NOMO-1 treated with dmso at 0.1 percent for 144 hours (cell line): Measurements from ENCODE around the gene MFGE8.

Experiments used
- DNase-seq: peaks from one replicate; lab custom pipeline; 2025; ENCODE audit not compliant: unreplicated experiment; lab: John Stamatoyannopoulos, UW

Gene MFGE8

DNA sequence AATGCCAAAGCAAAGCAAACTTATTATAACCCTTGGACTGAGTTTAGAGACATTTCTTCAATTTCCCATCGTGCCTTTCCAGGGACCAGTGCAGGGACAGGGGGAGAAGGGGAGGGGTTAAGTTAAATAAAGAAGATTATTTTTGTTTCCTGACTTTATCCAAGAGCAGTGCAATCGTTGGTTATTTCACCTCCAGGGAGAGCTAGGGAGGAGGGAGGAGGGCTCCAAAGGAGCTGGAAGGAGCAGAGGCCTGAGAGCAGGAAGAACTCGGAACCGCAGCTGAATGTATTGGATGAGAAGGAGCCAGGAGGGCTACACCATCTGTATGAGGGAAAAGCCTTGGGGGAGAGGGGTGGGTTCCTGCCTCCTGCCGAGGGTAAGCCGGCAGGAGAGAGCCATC lies 38.5 kb downstream of the MFGE8 start:
- no peak for DNase-seq

DNA sequence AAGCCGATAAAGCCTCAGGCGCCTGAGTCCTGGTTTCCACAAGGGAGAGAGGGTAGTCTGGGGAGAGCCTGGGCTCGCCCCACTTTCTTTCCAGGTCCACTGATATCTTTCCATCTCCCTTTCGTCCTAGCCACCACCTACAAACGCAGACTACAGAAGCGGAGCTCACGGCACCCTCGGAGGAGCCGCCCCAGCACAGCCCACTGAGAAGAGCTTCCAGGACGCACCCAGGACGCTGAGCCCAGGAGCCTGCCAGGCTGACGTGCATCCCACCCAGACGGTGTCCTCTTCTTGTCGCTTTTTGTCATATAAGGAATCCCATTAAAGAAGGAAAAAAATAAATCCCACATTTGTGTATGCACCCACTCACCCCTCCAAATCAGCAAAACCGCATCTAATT lies 38.9 kb downstream of the MFGE8 start:
- no peak for DNase-seq

DNA sequence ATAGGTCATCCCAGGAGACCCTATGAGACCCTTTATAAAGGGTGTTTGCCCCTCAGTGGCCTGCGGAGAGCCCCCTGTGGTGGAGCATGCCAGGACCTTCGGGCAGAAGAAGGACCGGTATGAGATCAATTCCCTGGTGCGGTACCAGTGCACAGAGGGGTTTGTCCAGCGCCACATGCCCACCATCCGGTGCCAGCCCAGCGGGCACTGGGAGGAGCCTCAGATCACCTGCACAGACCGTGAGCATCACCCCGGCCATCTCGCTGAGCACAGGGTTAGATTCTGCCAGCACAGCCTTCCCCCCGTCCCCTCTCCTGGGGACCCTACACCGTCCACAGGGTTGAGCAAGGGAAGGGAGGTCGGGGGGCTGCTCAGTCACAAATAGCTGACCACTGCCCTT lies 39.4 kb downstream of the MFGE8 start:
- DNase-seq: no peak

DNA sequence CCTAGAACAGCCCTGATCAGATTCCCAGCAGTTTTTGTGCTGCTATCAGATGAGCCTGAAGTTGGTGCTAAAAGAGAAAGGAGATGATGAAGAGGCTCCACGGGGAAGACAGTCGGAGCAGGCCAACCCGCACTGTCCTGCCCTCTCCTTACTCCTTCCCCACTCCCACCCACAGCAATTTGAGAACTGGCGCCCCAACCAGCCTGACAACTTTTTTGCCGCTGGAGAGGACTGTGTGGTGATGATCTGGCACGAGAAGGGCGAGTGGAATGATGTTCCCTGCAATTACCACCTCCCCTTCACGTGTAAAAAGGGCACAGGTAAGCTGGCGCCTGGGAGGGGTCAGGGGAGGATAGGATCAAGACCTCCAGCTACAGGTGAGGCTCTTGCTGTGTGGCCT lies 40.5 kb downstream of the MFGE8 start:
- no peak for DNase-seq

DNA sequence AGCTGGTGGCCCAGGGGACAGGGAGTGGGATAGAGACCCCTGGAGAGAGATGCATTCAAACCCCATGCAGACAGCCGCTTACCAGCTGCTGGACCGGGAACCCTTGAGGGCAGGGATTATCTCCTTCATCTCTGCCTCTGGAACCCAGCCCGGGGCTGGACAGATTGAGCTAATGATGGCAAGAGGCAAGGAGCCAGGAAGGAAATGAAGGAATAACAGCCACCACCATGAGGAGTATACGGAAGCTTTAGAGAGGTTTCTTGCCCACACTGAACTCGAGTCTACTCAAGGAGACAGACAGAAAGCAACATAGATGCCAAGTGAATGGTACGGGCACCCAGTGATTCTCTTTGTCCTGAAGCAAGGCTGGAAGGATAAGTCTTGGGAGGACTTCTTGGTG lies 41.1 kb downstream of the MFGE8 start:
- DNase-seq: no peak

DNA sequence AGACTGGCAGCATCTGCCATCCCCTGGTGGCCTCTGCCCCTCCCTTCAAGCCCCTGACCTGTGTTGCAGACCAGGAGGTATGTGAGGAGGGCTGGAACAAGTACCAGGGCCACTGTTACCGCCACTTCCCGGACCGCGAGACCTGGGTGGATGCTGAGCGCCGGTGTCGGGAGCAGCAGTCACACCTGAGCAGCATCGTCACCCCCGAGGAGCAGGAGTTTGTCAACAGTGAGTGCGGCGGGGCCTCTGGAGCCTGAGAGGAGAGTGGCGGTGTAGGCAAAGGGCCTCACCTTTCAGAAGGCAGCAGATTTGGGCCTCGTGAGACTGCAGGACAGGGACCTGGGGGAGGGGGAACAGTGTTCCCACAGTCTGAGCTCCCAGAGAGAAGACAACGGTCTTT lies 41.9 kb downstream of the MFGE8 start:
- no peak for DNase-seq

DNA sequence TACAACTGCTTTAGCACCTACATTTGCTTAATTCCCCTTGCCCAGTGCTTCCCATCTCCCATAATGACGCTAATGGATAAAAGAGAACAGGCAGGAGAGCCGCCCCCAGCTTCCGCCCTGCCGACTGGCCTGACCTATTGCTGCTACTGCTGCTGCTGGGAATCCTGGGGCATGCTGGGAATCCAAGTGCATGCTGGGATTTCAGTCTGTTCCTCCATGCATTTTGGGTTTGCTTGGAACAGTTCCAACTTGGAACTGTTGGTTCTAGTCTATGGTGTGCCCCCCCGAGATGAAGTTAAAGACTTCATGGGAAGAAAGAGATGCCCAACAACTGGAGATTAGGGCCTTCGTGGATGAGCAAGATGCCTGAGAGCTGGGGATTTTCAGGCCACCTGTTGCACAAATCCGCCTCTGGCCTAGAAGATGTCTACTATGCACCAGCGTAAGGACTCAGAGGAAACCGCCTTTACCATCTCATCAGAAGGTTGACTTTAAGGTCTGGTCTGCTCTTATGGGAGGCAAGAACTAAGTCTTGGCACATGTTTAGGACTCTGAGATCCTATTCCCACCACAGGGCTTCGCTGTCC lies 46.8 kb downstream of the MFGE8 start:
- no peak for DNase-seq

DNA sequence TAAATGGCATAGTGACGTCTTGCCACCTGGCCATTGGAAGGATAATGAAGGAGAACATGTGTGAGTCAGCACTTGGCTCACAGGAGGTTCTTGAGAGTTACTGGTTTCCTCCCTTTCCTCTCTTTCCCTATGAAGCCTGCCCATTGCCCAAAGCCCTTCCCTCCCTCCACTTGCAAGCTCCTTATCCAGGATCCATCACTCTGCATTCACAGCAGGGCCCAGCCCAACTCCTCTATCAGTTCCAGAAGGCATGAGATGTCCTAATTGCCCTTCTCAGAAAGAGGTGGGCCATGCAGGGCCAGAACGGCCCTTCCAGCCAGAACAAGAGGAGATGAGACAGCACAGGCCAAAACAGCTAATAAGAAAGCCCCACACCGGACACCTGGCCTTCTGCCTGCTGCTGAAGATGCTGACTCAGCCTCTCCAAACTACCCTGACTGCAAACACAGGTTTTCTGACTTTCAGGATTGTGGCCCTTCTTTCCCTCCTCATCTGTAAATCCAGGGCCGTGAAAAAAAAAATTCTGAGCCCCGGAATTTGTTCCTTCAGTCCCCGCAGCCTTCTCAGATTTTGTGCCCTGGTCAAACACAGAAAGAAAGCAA lies 47.6 kb downstream of the MFGE8 start:
- no peak for DNase-seq

DNA sequence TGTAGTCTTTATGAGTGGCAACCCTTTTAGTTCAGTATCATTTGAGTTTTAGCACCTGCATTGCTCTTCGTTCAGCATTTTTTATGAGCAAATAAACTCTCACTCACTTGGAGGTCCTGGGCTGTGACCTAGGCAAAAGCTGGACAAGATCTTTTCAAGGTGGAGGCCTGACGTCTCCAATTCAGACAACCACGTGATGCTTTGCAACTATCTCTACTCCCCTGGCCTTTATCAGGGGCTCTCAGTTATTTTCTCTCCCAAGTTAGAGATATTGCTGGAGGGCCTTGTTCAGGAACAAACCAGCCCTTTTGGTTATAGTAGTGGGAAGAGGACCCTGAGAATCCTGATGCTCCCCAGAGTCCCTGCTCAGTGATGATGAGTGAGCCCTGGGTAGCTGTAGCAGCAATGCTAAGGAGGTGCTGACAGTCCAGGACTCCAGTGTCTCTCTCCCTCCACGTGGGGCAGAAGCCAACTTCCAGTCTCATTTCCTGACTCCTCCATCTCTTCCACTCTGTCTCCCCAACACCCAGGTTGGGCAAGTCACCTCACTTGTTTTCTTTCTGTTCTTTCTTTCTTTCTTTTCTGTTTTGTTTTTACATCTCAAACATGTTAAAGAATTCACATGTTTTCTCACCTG lies 48.2 kb downstream of the MFGE8 start:
- DNase-seq: no peak

DNA sequence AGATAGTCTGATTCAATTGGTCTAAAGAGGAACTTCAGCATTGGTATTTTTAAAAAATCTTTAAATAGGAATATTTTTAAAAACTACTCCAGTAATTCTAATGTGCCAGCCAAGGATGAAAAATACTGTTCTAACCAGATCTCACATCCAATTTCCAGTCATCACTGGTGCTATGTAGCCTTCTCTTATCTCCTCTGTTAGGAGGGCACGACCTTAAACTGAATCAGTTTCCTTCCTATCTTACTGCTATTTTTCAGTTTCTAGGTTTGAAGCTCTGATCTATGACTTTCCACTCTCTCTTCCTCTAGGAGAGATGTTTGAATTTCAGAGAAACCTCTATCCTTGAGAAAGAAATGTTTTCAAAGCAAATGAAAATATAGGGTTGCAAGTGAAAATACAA lies 49.8 kb downstream of the MFGE8 start:
- no peak for DNase-seq

DNA sequence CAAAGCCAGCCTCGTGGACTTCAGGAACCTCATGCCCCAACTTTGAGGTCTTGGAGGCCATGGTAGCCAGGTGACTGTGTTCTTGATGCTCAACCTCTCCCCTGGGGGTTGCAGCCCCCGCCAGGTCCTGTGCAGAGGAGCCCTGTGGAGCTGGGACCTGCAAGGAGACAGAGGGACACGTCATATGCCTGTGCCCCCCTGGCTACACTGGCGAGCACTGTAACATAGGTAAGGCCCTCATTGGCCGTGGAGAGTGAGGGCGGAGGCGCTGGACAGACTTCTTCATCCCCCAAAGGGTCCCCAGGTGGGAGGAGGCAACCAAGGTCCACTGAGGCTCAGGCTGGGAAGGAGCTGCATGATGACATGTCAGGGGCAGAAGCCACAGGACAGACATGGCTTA lies 53.0 kb downstream of the MFGE8 start:
- no peak for DNase-seq

DNA sequence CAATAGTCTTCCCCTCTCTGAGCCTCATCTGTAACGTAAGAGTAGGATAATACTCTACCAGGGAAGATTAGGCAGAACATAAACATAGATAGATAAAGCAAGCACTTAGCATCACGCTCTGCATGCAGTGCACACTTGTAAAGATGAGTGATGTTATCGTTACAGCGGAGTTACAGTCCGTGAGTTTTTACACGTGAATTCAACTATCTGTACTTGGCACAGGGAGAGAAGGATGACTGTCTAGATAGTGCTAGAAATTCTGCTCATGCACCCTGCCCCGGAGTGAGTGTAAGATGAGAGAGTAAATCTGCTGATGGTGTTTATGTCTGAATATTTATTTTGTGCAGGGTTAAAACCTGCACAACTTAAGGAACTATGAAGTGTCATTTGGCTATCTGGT lies 53.6 kb downstream of the MFGE8 start:
- DNase-seq: no peak

DNA sequence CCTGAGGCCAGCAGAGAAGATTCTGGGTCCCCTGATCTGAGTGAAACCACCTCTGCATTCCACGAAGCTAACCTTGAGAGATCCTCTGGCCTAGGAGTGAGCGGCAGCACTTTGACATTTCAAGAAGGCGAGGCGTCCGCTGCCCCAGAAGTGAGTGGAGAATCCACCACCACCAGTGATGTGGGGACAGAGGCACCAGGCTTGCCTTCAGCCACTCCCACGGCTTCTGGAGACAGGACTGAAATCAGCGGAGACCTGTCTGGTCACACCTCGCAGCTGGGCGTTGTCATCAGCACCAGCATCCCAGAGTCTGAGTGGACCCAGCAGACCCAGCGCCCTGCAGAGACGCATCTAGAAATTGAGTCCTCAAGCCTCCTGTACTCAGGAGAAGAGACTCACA lies 54.2 kb downstream of the MFGE8 start:
- no peak for DNase-seq

DNA sequence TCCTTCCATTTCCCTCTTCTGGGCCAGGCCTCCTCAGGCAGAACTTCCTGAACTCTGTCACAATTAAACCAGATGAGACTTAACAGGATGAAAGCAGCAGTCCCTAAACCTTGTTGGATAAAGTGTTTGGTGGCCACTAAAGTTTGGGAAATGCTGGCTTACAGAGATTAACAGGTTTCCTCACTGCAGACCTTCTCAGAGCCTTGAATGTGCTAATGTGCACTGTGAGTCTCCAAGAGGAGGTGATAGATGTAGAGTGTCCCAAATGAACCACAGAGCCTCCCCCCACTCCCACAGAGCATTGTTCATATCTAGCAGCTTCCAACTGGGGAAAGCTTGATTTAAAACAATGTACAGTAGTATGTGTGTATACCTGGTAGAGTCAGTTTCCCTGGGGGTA lies 60.7 kb downstream of the MFGE8 start:
- no peak for DNase-seq

DNA sequence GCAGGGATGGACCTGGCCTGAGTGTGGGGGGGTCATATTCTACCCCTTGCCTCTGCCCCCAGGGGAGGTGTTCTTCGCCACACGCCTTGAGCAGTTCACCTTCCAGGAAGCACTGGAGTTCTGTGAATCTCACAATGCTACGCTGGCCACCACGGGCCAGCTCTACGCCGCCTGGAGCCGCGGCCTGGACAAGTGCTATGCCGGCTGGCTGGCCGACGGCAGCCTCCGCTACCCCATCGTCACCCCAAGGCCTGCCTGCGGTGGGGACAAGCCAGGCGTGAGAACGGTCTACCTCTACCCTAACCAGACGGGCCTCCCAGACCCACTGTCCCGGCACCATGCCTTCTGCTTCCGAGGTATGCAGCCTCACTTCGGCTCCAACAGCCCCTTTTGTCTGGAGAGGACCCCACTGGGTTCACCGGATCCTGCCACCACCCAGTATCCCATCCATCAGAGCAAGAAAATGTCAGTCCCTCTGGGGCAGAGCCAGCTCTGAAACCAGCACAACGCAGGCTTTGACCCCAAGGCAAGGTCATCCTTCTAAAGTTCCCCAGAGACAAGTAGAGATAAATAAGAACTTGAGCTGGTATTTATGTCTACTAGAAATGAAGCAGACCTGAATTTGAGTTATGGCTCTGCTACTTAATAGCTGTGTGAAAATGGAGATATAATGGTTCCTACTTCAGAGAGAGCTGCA lies 63.7 kb downstream of the MFGE8 start:
- DNase-seq: no peak
